Inflammatory macrophage treated with lipopolysaccharide for 4 hours (primary cell): Measurements from ENCODE around the gene C1orf174.
A peak's percentile ranks its signal among the peaks of the same experiment; 100 is the strongest.

Experiments used
- DNase-seq: peaks from one replicate; pipeline ENCODE4 v3.0.0-alpha.2; 2020

Gene C1orf174

GRCh38 chr1:3864884-3865283 lies 35.2 kb downstream of the C1orf174 start:
- no peak for DNase-seq

- DNase-seq, result no peak
Observed at GRCh38 chr1:3863231-3863935, 36.7 kb downstream of the C1orf174 start.

GRCh38 chr1:3858231-3858981 lies 41.7 kb downstream of the C1orf174 start:
- peak; percentile 2 for DNase-seq

- no peak for DNase-seq
Observed at GRCh38 chr1:3857791-3858129, 42.3 kb downstream of the C1orf174 start.

- peak; percentile 78 for DNase-seq
Observed at GRCh38 chr1:3856923-3857790, 42.9 kb downstream of the C1orf174 start, which contains the start of the genes CEP104 and DFFB. TSS of gene CEP104 (minus strand) at chr1:3857211. CDS start at chr1:3852407, 4,804 bp downstream. TSS of gene DFFB (plus strand) at chr1:3857476. CDS start at chr1:3857604, 128 bp downstream.

- no peak for DNase-seq
Observed at GRCh38 chr1:3852711-3853485, 47.2 kb downstream of the C1orf174 start.

GRCh38 chr1:3852091-3852490 lies 48.0 kb downstream of the C1orf174 start:
- DNase-seq, result no peak

GRCh38 chr1:3851292-3851691 lies 48.8 kb downstream of the C1orf174 start:
- DNase-seq, result no peak

- DNase-seq, result no peak
Observed at GRCh38 chr1:3850857-3851256, 49.2 kb downstream of the C1orf174 start.

GRCh38 chr1:3847081-3847480 lies 53.0 kb downstream of the C1orf174 start:
- no peak for DNase-seq

GRCh38 chr1:3846541-3846940 lies 53.5 kb downstream of the C1orf174 start:
- no peak for DNase-seq

- DNase-seq, result peak; percentile 6
Observed at GRCh38 chr1:3842912-3843311, 57.2 kb downstream of the C1orf174 start.

- no peak for DNase-seq
Observed at GRCh38 chr1:3841491-3841890, 58.6 kb downstream of the C1orf174 start.
